ENCODE results near the gene BARHL1.

Gene BARHL1

GRCh38 chr9:132626285-132626684 is 43.9 kb downstream of the BARHL1 start:
- no peak for DNase-seq

GRCh38 chr9:132627106-132627505 is 44.7 kb downstream of the BARHL1 start:
- DNase-seq = no peak

- no peak for DNase-seq
Observed at GRCh38 chr9:132627594-132627993, 45.2 kb downstream of the BARHL1 start.

- DNase-seq = no peak
Observed at GRCh38 chr9:132628746-132629145, 46.3 kb downstream of the BARHL1 start.

GRCh38 chr9:132630116-132630515 is 47.7 kb downstream of the BARHL1 start:
- no peak for DNase-seq

GRCh38 chr9:132630811-132631210 is 48.4 kb downstream of the BARHL1 start:
- no peak for DNase-seq

GRCh38 chr9:132631280-132631679 is 48.9 kb downstream of the BARHL1 start:
- no peak for DNase-seq

- DNase-seq = no peak
Observed at GRCh38 chr9:132631685-132632084, 49.3 kb downstream of the BARHL1 start.

- DNase-seq = no peak
Observed at GRCh38 chr9:132632413-132633129, 50.2 kb downstream of the BARHL1 start.

GRCh38 chr9:132634327-132634726 is 51.9 kb downstream of the BARHL1 start:
- no peak for DNase-seq

GRCh38 chr9:132637351-132637750 is 54.9 kb downstream of the BARHL1 start:
- DNase-seq = peak; percentile 46

- DNase-seq = no peak
Observed at GRCh38 chr9:132637801-132638200, 55.4 kb downstream of the BARHL1 start.

- DNase-seq = no peak
Observed at GRCh38 chr9:132638240-132638639, 55.8 kb downstream of the BARHL1 start.

- DNase-seq = no peak
Observed at GRCh38 chr9:132639322-132639721, 56.9 kb downstream of the BARHL1 start.
